Upper lobe of left lung (tissue), 4 donors: ENCODE measurements around the gene DGKB.

Experiments used
- EP300 ChIP-seq, 4 donors: sonication (generic); formaldehyde crosslinking; IDR thresholded peaks; one replicate each; pipeline ENCODE4 v1.5.1; 2017; ENCODE audit warnings: antibody characterized with exemption in 4 of 4, control low read depth in 2 of 4
- POLR2A ChIP-seq, 4 donors: fragments of 450-650 bp; IDR thresholded peaks; one replicate each; pipeline ENCODE4 v1.5.1; 2016 to 2017; ENCODE audit warnings: antibody characterized with exemption in 4 of 4, mild to moderate bottlenecking in 2 of 4
- POLR2AphosphoS5 ChIP-seq, 2 donors: sonication (generic); formaldehyde crosslinking; IDR thresholded peaks; one replicate each; pipeline ENCODE4 v1.5.1; 2017; ENCODE audit warnings: antibody characterized with exemption in 2 of 2

DNA sequence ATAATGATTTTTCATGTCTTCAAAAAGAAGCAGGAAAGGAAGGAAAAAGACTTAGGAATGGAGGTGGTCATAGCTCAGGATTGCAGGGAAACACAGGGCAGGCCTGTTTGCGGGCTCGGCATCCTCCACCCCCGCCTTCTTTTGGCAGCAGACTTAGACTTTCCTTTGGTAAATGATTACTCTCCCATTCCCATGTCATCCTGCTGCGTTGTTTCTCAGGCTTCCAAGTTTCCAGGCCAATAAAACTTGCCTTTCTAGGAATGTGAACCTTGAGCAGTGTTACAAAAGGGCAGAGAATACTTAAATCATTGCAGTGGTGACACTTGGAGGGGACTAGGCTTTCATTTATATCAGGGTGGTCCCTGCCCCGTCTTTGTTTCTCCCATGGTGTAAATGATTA lies 34.0 kb upstream of the DGKB start:
- TF ChIP-seq POLR2A (IDR thresholded peaks at IDR 0.05): no peak
- TF ChIP-seq POLR2AphosphoS5 (IDR thresholded peaks at IDR 0.05): no peak
- no peak for TF ChIP-seq EP300 (IDR thresholded peaks at IDR 0.05)
